MCF 10A (cell line): ENCODE measurements around the gene MAD1L1. TPM values are rescaled to one million over a fixed set of nuclear protein-coding genes. Genes with fewer than 3 reads are reported as not detected.

ENCODE experiments used
- BruUV-seq: library from RNA; stranded (reverse); fragments of 400-500 nt; replicated peaks from 2 replicates; lab custom pipeline; 2021; lab: Mats Ljungman, UMichigan
- CTCF ChIA-PET: fragments of 300-600 bp; sonication (Branson Sonifier 250); formaldehyde crosslinking; extraction: SDS; loops from one replicate; lab custom pipeline; 2021; ENCODE audit warnings: antibody characterized with exemption, inconsistent platforms; lab: Yijun Ruan, JAX
- POLR2A ChIA-PET: fragments of 300-600, 350-650 bp; sonication (Branson Sonifier 250); formaldehyde crosslinking; extraction: SDS; loops from one replicate; lab custom pipeline; 2020; ENCODE audit warnings: antibody characterized with exemption, inconsistent platforms; lab: Yijun Ruan, JAX
- DNase-seq: peaks from one replicate; pipeline ENCODE4 v3.0.0-alpha.2; 2018; ENCODE audit not compliant: unreplicated experiment
- H3K27ac Mint-ChIP-seq: one replicate; pipeline ENCODE4 v1.8.0; 2022; ENCODE audit warnings: mild to moderate bottlenecking, low read depth, mixed read lengths; ENCODE audit not compliant: unreplicated experiment
- H3K27me3 Mint-ChIP-seq: one replicate; pipeline ENCODE4 v1.8.0; 2022; ENCODE audit warnings: mixed read lengths; ENCODE audit not compliant: insufficient read depth, unreplicated experiment
- H3K36me3 Mint-ChIP-seq: one replicate; pipeline ENCODE4 v1.8.0; 2022; ENCODE audit warnings: mild to moderate bottlenecking, moderate library complexity, mixed read lengths; ENCODE audit not compliant: insufficient read depth, unreplicated experiment
- H3K4me1 Mint-ChIP-seq: one replicate; pipeline ENCODE4 v1.8.0; 2022; ENCODE audit warnings: mixed read lengths; ENCODE audit not compliant: insufficient read depth, unreplicated experiment
- H3K4me3 Mint-ChIP-seq: one replicate; pipeline ENCODE4 v1.8.0; 2022; ENCODE audit warnings: mild to moderate bottlenecking, moderate library complexity, mixed read lengths; ENCODE audit not compliant: unreplicated experiment
- H3K9me3 Mint-ChIP-seq: one replicate; pipeline ENCODE4 v1.8.0; 2022; ENCODE audit warnings: mixed read lengths; ENCODE audit not compliant: unreplicated experiment
- intact Hi-C: fragments of 100-400 bp; cut with micrococcal nuclease; formaldehyde crosslinking; loops from 2 replicates; pipeline ENCODE4 v1.14.1; 2022
- total RNA-seq: library from RNA; stranded (reverse); gene quantifications from 2 replicates; pipeline ENCODE4 v1.2.3, GENCODE V29; 2022
- TF ChIP-seq, protein P1 (sequence below): fragments of 200-600 bp; IDR thresholded peaks from one replicate; pipeline ENCODE4 v1.8.0; 2022; ENCODE audit warnings: antibody characterized with exemption, mild to moderate bottlenecking; ENCODE audit not compliant: unreplicated experiment

MAD1L1 gene
- total RNA-seq, 1 experiment from 2014 or later, result 25.2 TPM

DNA sequence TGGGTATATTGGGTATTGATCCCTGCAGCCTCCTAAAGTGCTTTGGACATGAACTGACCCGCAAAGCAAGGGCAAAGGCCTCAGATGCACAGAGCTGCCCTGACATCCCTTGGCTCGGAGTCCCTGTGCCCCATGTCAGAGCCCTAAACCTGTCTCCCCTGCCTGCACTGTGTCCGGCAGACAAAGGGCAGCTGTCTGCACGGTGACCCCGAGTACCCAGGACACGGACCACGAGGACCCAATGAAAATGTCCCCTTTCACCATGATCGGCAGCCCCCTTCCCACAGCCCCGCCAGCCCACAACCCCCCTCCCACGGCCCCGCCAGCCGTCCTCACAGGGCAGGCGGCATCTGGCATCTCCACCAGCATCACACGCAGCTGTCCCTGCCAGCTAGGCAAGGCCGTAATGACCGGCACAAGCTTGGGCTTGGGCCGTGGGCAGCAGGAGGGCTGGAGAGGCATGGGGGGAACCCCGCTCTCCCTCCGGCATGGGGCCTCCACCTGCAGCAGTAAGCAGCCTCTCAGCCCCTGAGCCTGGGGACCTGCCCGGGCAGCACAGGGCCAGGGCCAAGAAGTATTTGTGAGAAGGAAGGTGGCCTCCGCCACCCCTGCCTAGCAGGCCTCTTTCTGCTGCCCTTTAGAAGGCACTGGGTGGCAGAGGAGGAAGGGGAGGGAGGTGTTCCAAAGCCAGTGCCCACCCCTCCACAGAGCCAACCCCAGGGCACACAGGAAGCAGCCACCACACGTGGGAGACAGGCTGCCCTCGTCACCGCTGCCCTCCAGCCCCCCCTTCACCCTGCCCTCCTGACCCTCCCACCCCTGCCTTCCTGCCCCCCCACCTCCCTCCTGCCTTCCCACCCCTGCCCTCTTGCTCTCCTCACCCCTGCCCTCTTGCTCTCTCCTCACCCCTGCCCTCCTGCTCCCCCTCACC, 19.4 kb upstream of the MAD1L1 start:
- no TSS peak for BruUV-seq
- Mint-ChIP-seq H3K27ac (no peak overlapping the region), H3K9me3 (no peaks in the 10 kb centered on the region), H3K36me3 (peaks cover 7% of the 10 kb centered on the region), H3K4me3 (no peak overlapping the region), H3K4me1 (peaks cover 7% of the 10 kb centered on the region), H3K27me3 (no peaks in the 10 kb centered on the region)
- ChIA-PET POLR2A (interaction anchor here (1.1 to 1.3 kb wide), 2 partner anchors 8 to 104 kb away, joined by 3 read pairs; no protein-coding TSS in a partner anchor), CTCF (interaction anchor here (0.9 kb wide), 1 partner anchor 96 kb away, joined by 5 read pairs; no protein-coding TSS in a partner anchor)
- no peak for DNase-seq
- intact Hi-C loops, result no loop called here
- TF ChIP-seq, protein P1, sequence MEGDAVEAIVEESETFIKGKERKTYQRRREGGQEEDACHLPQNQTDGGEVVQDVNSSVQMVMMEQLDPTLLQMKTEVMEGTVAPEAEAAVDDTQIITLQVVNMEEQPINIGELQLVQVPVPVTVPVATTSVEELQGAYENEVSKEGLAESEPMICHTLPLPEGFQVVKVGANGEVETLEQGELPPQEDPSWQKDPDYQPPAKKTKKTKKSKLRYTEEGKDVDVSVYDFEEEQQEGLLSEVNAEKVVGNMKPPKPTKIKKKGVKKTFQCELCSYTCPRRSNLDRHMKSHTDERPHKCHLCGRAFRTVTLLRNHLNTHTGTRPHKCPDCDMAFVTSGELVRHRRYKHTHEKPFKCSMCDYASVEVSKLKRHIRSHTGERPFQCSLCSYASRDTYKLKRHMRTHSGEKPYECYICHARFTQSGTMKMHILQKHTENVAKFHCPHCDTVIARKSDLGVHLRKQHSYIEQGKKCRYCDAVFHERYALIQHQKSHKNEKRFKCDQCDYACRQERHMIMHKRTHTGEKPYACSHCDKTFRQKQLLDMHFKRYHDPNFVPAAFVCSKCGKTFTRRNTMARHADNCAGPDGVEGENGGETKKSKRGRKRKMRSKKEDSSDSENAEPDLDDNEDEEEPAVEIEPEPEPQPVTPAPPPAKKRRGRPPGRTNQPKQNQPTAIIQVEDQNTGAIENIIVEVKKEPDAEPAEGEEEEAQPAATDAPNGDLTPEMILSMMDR, result no peak

DNA sequence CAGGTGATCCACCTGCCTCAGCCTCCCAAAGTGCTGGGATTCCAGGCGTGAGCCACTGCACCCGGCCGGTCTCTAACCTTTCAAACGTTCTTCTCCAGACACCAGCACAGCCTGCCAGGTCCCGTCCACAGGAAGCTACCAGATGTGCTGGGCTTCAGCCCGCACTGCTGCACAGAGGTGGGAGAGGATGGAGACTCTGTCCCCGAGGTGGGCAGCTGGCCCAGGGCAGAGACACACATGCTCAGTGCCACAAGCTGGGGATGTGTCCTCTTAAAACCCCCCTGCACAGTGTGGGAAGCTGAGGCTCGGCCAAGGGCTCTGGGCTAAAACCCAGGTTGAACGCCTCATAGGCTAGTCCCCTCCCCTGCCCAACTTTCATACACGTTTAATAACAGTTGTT, 18.6 kb upstream of the MAD1L1 start:
- no peak for DNase-seq
- Mint-ChIP-seq H3K27me3 (no peaks in the 10 kb centered on the region), H3K4me3 (no peak overlapping the region), H3K4me1 (peaks cover 7% of the 10 kb centered on the region), H3K9me3 (no peaks in the 10 kb centered on the region), H3K27ac (no peak overlapping the region), H3K36me3 (peaks cover 7% of the 10 kb centered on the region)
- CTCF ChIA-PET, result interaction anchor here (0.9 kb wide), 1 partner anchor 96 kb away, joined by 5 read pairs; no protein-coding TSS in a partner anchor
- intact Hi-C loops, result no loop called here
- no TSS peak for BruUV-seq
- POLR2A ChIA-PET, result interaction anchor here (1.1 to 1.3 kb wide), 2 partner anchors 9 to 105 kb away, joined by 3 read pairs; no protein-coding TSS in a partner anchor
- TF ChIP-seq, protein P1, result no peak

DNA sequence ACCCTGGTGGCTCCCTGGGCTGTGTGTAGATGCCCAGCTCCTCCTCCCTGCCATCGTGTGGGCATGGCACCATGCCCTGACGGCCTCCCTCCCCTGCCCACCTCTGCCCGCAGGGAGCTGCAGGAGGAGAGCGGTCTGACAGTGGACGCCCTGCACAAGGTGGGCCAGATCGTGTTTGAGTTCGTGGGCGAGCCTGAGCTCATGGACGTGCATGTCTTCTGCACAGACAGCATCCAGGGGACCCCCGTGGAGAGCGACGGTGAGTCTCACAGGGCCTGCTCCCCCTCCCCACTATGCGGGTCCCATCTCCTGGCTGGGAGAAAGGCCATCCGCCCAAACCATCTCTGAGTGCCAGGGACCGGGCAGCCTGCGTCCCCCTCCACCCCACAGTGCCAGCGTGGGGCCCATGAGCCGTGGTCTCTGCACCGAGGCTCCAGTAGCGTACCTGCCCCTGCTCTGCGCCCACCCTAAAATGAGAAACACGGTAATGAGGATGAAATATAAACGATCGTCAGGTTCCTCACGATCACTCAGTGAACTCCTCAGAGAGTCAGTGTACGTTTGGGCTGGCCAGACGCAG, 17.1 kb upstream of the MAD1L1 start:
- BruUV-seq, result no TSS peak

More for the DNA sequence above, 17.1 kb upstream of the MAD1L1 start:
- H3K4me3 Mint-ChIP-seq, result no peak overlapping the region
- H3K4me1 Mint-ChIP-seq, result peaks cover 7% of the 10 kb centered on the region
- H3K27me3 Mint-ChIP-seq, result no peaks in the 10 kb centered on the region
- H3K27ac Mint-ChIP-seq, result no peak overlapping the region
- TF ChIP-seq, protein P1, result no peak
- no peak for DNase-seq
- ChIA-PET CTCF (interaction anchor here (0.6 kb wide), 1 partner anchor 80 kb away, joined by 3 read pairs; no protein-coding TSS in a partner anchor), POLR2A (no interaction called here)
- H3K36me3 Mint-ChIP-seq, result peaks cover 7% of the 10 kb centered on the region
- intact Hi-C loops, result no loop called here
- H3K9me3 Mint-ChIP-seq, result no peaks in the 10 kb centered on the region
